ENCODE measurements around the gene ZNF77.
"Not testable (repeated sequence)": the region's sequence is repeated elsewhere in the genome, so short reads cannot be mapped to it uniquely, and the experiment has no call there.

ZNF77 gene

GRCh38 chr19:2917275-2918184 lies 27.2 kb downstream of the ZNF77 start:
- no peak for DNase-seq (ENCODE audit: low spot score)

- no peak for DNase-seq (ENCODE audit: low spot score)
These were observed 32.5 kb downstream of the ZNF77 start for GRCh38 chr19:2912306-2912705.

- no peak for DNase-seq (ENCODE audit: low spot score)
These were observed 38.1 kb downstream of the ZNF77 start for GRCh38 chr19:2906631-2907195.

GRCh38 chr19:2905918-2906519 lies 38.8 kb downstream of the ZNF77 start:
- DNase-seq (ENCODE audit: low spot score), result no peak

GRCh38 chr19:2903326-2903725 lies 41.4 kb downstream of the ZNF77 start:
- not testable (repeated sequence) for DNase-seq (ENCODE audit: low spot score)

- DNase-seq (ENCODE audit: low spot score), result no peak
These were observed 42.1 kb downstream of the ZNF77 start for GRCh38 chr19:2902590-2903218.

GRCh38 chr19:2900296-2901252 lies 44.2 kb downstream of the ZNF77 start, which contains the start of gene ZNF57:
TSS of gene ZNF57 (plus strand) at chr19:2900928. CDS start at chr19:2901046, 118 bp downstream.
- DNase-seq (ENCODE audit: low spot score), result peak; percentile 99

- DNase-seq (ENCODE audit: low spot score), result no peak
These were observed 48.1 kb downstream of the ZNF77 start for GRCh38 chr19:2896694-2897093.

- not testable (repeated sequence) for DNase-seq (ENCODE audit: low spot score)
These were observed 54.2 kb downstream of the ZNF77 start for GRCh38 chr19:2890531-2890930.

- DNase-seq (ENCODE audit: low spot score), result no peak
These were observed 56.0 kb downstream of the ZNF77 start for GRCh38 chr19:2888731-2889224.

- DNase-seq (ENCODE audit: low spot score), result peak; percentile 65
These were observed 57.3 kb downstream of the ZNF77 start for GRCh38 chr19:2887391-2887914.

- no peak for DNase-seq (ENCODE audit: low spot score)
These were observed 59.0 kb downstream of the ZNF77 start for GRCh38 chr19:2885736-2886135.

- DNase-seq (ENCODE audit: low spot score), result no peak
These were observed 60.9 kb downstream of the ZNF77 start for GRCh38 chr19:2883686-2884439.

All from kidney capillary endothelial cell (primary cell).